Common myeloid progenitor, CD34-positive (primary cell): Measurements from ENCODE around the gene CHST6.

Experiments
- CTCF ChIA-PET: fragments of 350-600 bp; sonication (Branson Sonifier 250); formaldehyde crosslinking; loops from one replicate; lab custom pipeline; 2021; ENCODE audit warnings: antibody characterized with exemption; lab: Charles Lee
- POLR2A ChIA-PET: fragments of 350-600 bp; sonication (Branson Sonifier 250); formaldehyde crosslinking; loops from one replicate; lab custom pipeline; 2021; ENCODE audit warnings: antibody characterized with exemption; lab: Charles Lee
- DNase-seq, 3 donors: peaks; one replicate each; pipeline versions ENCODE4 v3.0.0 to v3.0.0-alpha.2; 2013
- H3K27ac ChIP-seq, 2 experiments: 1 replicate in 1 of 2; 2 replicates in 1 of 2; pipeline ENCODE4 v1.7.0; 2013; ENCODE audit warnings: inconsistent platforms in 2 of 2, low read length in 2 of 2, mild to moderate bottlenecking in 2 of 2, low read depth in 1 of 2, moderate library complexity in 1 of 2; ENCODE audit not compliant: severe bottlenecking in 2 of 2, insufficient read depth in 1 of 2, poor library complexity in 1 of 2
- H3K27me3 ChIP-seq, 5 experiments: replicated peaks in 2 of 5; 1 replicate in 3 of 5; 2 replicates in 2 of 5; pipeline versions ENCODE4 v1.6.1 to v1.7.0; 2013; ENCODE audit warnings: low read length in 4 of 5, mild to moderate bottlenecking in 2 of 5, moderate library complexity in 2 of 5, inconsistent platforms in 1 of 5; ENCODE audit not compliant: insufficient read depth in 5 of 5, control insufficient read depth in 4 of 5
- H3K36me3 ChIP-seq, 4 experiments: 1 replicate in 2 of 4; 2 replicates in 2 of 4; pipeline versions ENCODE4 v1.6.1 to v1.7.0; 2013; ENCODE audit warnings: low read length in 3 of 4, control low read depth in 1 of 4, mild to moderate bottlenecking in 1 of 4; ENCODE audit not compliant: control insufficient read depth in 4 of 4, insufficient read depth in 4 of 4
- H3K4me1 ChIP-seq, 4 experiments: 1 replicate in 3 of 4; 2 replicates in 1 of 4; pipeline versions ENCODE4 v1.6.1 to v1.7.1; 2013; ENCODE audit warnings: low read length in 3 of 4, mild to moderate bottlenecking in 3 of 4, control low read depth in 1 of 4, inconsistent platforms in 1 of 4, moderate library complexity in 1 of 4; ENCODE audit not compliant: control insufficient read depth in 4 of 4, insufficient read depth in 4 of 4; ENCODE audit errors: control extremely low read depth in 1 of 4
- H3K4me3 ChIP-seq, 7 experiments: 1 replicate in 4 of 7; 2 replicates in 3 of 7; pipeline versions ENCODE4 v1.5.1 to v1.7.0; 2013; ENCODE audit warnings: mild to moderate bottlenecking in 7 of 7, low read length in 6 of 7, moderate library complexity in 6 of 7, inconsistent platforms in 2 of 7, low read depth in 2 of 7, control low read depth in 1 of 7; ENCODE audit not compliant: insufficient read depth in 4 of 7, control insufficient read depth in 1 of 7; ENCODE audit errors: extremely low read depth in 1 of 7
- H3K9me3 ChIP-seq, 5 experiments: 1 replicate in 4 of 5; 2 replicates in 1 of 5; pipeline versions ENCODE4 v1.6.1 to v1.7.1; 2013; ENCODE audit warnings: low read length in 4 of 5, mild to moderate bottlenecking in 2 of 5, inconsistent platforms in 1 of 5, low read depth in 1 of 5, moderate library complexity in 1 of 5; ENCODE audit not compliant: control insufficient read depth in 4 of 5, insufficient read depth in 2 of 5; ENCODE audit errors: control extremely low read depth in 1 of 5
- WGBS: methylation state at CpG from one replicate; pipeline ENCODE4 v1.1.5; 2013; ENCODE audit not compliant: insufficient coverage; 5-methylcytosine and 5-hydroxymethylcytosine counted together

Gene CHST6

GRCh38 chr16:75477680-75478473 is 17.4 kb downstream of the CHST6 start:
- peak; percentile 32 to 89 (median 68) for DNase-seq
- CTCF ChIA-PET = interaction anchor here (1.0 to 2.6 kb wide), 4 partner anchors 13 to 286 kb away, joined by 3 to 11 read pairs (median 3); no protein-coding TSS in a partner anchor
- Histone ChIP-seq H3K27me3 (peaks cover 0 to 5% (median 0%) of the 10 kb centered on the region in 5 experiments), H3K4me3 (no peak overlapping the region), H3K27ac (no peak overlapping the region), H3K4me1 (no peaks in the 10 kb centered on the region), H3K9me3 (no peaks in the 10 kb centered on the region), H3K36me3 (no peaks in the 10 kb centered on the region)
- 31% methylated on average over 2 of the region's 4 CpGs for WGBS
- POLR2A ChIA-PET = no interaction called here

GRCh38 chr16:75476817-75477216 is 18.4 kb downstream of the CHST6 start:
- H3K27me3 ChIP-seq = peaks cover 0 to 5% (median 0%) of the 10 kb centered on the region in 5 experiments
- H3K4me3 ChIP-seq = no peak overlapping the region
- no peak overlapping the region for H3K27ac ChIP-seq
- ChIA-PET CTCF (interaction anchor here (1.0 to 2.6 kb wide), 5 partner anchors 12 to 287 kb away, joined by 3 to 11 read pairs (median 3); no protein-coding TSS in a partner anchor), POLR2A (no interaction called here)
- DNase-seq = no peak
- 100% methylated on average over 6 of the region's 8 CpGs for WGBS
- no peaks in the 10 kb centered on the region for H3K36me3 ChIP-seq
- no peaks in the 10 kb centered on the region for H3K4me1 ChIP-seq
- no peaks in the 10 kb centered on the region for H3K9me3 ChIP-seq

GRCh38 chr16:75475420-75475847 is 19.8 kb downstream of the CHST6 start:
- Histone ChIP-seq H3K27ac (no peak overlapping the region), H3K4me3 (no peak overlapping the region), H3K9me3 (no peaks in the 10 kb centered on the region), H3K4me1 (no peaks in the 10 kb centered on the region), H3K36me3 (no peaks in the 10 kb centered on the region), H3K27me3 (peaks cover 0 to 5% (median 0%) of the 10 kb centered on the region in 5 experiments)
- no peak for DNase-seq
- POLR2A ChIA-PET = no interaction called here
- CTCF ChIA-PET = interaction anchor here (0.6 to 2.6 kb wide), 5 partner anchors 10 to 277 kb away, joined by 3 to 11 read pairs (median 4); no protein-coding TSS in a partner anchor
- WGBS = 90% methylated on average over 1 of the region's 2 CpGs

- no peak for DNase-seq
- Histone ChIP-seq H3K9me3 (no peaks in the 10 kb centered on the region), H3K36me3 (no peaks in the 10 kb centered on the region), H3K4me3 (no peak overlapping the region), H3K27ac (no peak overlapping the region), H3K27me3 (peaks cover 0 to 5% (median 0%) of the 10 kb centered on the region in 5 experiments), H3K4me1 (no peaks in the 10 kb centered on the region)
- ChIA-PET CTCF (interaction anchor here (0.5 to 3.8 kb wide), 15 partner anchors 8 to 306 kb away, joined by 3 to 27 read pairs (median 4); partner anchors contain the start of genes ADAT1, GABARAPL2 and TMEM170A), POLR2A (interaction anchor here (0.6 kb wide), 1 partner anchor 24 kb away, joined by 3 read pairs; no protein-coding TSS in a partner anchor)
- WGBS = over 99% methylated on average over 15 of the region's 17 CpGs
These were observed 22.0 kb downstream of the CHST6 start for GRCh38 chr16:75472908-75473877.

- H3K36me3 ChIP-seq = no peaks in the 10 kb centered on the region
- ChIA-PET POLR2A (no interaction called here), CTCF (interaction anchor here (0.7 to 3.8 kb wide), 30 partner anchors 8 to 1699 kb away, joined by 3 to 27 read pairs (median 4); partner anchors contain the start of genes ADAT1, GABARAPL2, KARS1 and TERF2IP)
- H3K4me3 ChIP-seq = no peak overlapping the region
- peaks cover 0 to 1% (median 0%) of the 10 kb centered on the region in 5 experiments for H3K27me3 ChIP-seq
- H3K9me3 ChIP-seq = no peaks in the 10 kb centered on the region
- H3K4me1 ChIP-seq = no peaks in the 10 kb centered on the region
- no peak overlapping the region for H3K27ac ChIP-seq
- 32% methylated on average over 7 of the region's 10 CpGs for WGBS
- peak; percentile 46 to 63 (median 57) for DNase-seq
These were observed 23.3 kb downstream of the CHST6 start for GRCh38 chr16:75471723-75472633.

GRCh38 chr16:75466760-75467159 is 28.5 kb downstream of the CHST6 start:
- Histone ChIP-seq H3K36me3 (no peaks in the 10 kb centered on the region), H3K4me3 (no peak overlapping the region), H3K27me3 (no peaks in the 10 kb centered on the region), H3K4me1 (peaks cover 4 to 13% (median 9%) of the 10 kb centered on the region in 4 experiments), H3K27ac (no peak overlapping the region), H3K9me3 (no peaks in the 10 kb centered on the region)
- 100% methylated on average over 1 of the region's 2 CpGs for WGBS
- ChIA-PET CTCF (interaction anchor here (0.9 kb wide), 1 partner anchor 21 kb away, joined by 3 read pairs; no protein-coding TSS in a partner anchor), POLR2A (interaction anchor here (0.6 kb wide), 1 partner anchor 18 kb away, joined by 4 read pairs; no protein-coding TSS in a partner anchor)
- DNase-seq = no peak
